DMS79 (cell line): ENCODE data around the gene TTLL9.
A peak's percentile ranks its signal among the peaks of the same experiment; 100 is the strongest.

Source experiments
- DNase-seq: peaks from one replicate; lab custom pipeline; 2025; lab: John Stamatoyannopoulos, UW

Gene TTLL9

DNA sequence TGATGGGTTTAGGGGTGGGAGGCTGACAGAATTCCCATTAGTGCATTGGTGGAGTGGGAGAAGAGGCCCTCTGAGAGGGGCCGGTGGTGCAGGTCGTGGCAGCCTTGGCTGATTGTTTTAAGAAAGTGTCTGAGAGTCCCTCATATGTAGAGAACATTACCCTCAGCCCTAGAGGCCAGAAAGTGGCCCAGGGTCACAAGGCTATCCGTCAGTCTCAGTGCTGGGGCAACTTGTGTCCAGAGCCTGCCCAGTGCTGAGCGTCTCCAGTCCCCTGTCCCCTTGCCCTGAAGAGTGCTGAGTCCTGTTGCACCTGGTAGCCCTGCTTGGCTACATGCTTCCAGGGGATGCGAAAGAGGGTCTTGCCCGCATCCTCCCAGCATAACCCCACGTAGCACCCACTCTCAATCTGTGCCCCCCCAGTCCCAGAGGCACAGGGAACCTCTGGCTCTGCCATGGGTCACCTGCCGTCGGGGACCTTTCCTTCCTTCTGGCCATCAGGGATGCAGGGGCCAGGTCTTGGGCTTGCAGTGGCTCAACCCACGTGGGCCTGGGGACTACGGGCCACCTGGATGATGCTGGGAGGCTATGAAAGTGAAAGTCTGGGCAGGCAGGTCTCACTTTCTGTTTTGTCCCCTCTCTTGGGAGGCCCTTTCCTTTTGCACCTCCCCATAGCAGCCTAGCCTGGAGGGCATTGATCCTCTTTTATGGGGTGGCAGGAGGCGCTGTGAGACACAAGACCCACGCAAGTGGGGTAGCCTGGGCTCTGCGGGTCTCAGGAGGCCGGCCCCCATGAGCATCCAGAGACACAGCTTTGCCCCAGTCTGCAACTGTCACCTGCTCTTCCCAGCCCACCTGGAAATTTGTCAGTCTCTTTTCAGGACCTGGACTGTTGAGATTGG lies 12.3 kb upstream of the TTLL9 start:
- no peak for DNase-seq

DNA sequence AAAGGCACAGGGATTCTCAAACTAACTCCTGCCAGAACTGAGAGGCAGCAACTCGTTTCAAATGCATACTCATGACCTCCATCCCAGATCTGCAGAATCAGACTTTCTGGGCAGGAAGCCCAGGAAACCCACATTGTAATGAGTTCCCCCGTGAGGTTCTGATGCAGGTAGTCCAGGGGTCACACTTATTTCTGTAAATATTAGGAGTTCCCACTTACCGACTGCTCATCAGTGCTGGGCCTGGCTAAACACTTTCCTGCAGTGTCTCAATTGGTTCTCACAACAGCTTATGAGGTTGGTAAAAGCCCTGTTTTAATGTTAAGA lies 11.7 kb upstream of the TTLL9 start:
- DNase-seq: no peak

DNA sequence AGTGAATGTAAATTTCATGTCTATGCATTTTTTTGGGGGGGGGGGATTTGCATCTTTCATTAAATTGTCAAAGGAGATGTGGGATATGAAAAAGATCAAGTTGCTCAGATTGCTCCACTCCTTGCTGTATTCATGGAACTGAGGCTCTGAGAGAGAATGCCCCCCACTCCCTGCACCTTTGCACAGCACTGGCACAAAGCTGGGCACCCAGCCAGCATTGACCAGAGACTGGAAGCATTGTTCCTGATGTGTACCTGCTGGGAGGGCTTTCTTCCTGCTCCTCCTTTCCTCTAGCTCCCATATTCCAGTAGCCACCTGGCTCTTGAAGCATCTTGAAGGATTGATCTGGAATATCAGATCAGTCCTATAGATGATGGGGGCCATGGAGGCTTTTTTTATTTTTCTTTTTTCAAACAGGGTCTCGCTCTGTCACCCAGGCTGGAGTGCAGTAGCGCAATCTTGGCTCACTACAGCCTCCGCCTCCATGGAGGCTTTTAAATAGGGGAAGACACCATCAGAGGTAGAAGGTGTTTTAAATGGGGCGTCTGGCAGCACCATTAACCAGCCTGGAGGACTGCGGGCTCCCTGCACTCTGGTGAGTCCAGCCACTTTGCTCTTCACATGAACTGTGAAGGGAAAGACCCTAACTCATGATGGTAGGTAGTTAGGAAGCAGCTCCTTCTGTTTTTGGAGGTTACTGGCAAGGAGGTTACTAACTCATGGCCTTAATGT lies 11.0 kb upstream of the TTLL9 start:
- DNase-seq: no peak

DNA sequence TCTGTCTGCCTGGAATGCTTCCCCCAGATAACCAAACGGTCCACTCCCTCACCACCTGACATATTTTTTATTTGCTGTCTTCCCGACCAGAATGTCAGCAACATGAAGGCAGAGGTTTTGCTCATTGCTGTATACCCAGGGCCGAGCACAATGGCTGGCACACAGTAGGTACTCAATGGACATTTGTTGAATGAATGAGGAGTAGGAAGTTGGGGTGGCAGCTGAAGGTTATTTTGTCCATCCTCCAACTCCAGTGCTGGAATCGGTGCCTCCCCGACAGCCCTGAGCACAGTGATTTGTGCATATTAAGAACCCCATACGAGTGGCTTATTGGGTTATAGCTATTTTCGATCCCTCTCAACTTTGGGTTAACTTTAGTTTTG lies 10.4 kb upstream of the TTLL9 start:
- DNase-seq: no peak

DNA sequence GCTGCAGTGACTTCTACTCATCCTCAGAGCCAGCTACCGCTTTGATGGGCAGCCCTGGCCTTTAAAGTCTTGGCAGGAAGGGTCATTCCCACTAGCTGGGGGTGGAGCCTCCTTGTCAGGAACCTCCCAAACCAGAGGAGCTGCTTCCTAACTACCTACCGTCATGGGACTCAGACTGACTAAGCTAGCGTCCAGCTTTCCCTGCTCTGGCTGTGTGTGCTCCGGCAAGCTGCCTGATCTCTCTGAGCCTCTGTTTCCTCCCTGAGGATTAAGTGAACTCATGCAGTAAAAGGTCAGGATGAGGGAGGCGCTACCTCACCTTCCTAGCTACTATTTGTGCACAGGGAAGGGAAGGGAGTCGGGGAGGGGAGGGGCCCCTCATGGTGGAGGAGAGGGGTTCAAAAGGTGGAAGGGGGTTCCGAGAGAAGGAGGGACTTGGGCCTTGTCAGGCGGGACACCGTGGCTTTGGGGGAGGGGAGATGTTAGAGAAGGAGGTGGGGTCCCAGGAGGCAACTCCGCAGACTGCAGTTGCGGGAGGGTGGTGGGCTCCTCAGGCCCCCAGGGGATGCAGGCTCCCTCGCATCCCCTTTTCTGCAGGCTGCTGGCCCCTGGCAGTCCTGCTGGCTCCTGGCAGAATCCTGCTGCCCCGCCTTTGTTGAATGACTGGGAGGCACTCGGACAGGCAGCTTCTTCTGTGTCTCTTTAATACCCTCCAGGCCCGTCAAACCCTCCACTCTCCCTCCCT lies 9.9 kb upstream of the TTLL9 start:
- DNase-seq: no peak

DNA sequence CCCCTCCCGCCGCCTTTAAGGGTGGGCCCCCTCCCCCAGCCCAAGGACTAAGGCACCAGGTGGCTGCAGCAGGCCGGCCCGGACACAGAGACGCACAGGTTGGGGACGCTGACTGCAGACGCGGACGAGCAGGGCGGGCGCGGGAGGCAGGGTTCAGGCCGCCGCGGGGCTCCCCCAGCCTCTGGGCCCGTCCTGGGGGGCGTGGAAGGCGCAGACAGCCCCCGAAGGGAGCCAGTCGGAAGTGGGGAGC lies 9.4 kb upstream of the TTLL9 start:
- no peak for DNase-seq

DNA sequence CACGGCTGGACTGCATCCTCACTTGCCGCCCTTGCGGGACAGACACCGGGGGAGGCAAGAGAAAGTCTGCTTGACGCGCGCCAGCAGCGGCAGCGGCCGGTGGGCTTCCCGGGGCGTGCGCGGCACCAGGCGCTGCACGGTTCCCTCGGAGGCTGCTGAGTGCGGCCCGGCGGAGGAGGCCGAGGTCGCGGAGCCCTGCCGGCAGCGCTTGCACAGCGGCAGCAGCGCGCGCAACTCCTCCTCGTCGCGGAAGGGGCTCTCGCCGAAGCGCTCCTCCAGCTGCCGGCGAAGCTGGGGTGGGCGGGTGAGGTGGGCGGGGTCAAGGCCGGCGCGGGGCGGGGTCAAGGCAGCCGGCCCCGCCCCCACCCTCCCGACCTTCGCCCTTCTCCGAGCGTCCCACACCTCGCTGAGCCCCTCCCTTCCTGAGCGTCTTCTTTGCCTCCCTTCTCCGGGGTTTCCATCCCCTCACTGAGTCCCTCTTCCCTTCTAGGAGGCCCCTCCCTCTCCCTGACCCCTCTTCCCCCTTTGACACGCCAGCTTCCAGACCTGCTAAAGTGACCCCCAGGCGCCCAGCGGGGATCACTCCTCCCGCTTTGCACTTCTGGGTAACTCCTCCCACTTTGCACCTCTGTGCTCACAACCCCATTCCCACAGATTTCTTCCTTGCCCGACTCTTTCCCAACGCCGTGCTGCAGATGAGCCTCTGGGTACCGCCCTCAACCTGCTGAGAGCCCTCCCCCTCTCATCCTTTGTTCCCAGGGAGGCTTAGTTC lies 8.9 kb upstream of the TTLL9 start:
- peak; percentile 59 for DNase-seq

DNA sequence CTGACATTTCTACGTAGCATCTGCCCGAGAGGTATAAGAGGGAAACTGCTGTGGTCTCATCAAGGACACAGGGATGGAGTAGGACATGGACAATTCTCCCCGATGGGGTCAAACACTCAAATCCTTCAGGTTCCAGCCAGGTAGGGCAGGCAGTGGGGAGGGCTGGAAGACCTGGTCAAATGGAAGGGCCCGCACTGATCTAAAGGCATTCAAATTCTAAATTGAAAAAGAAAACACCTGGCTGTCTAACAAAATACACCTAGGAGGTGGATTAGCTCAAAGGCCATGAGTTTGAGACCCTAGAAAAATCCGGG lies 8.3 kb upstream of the TTLL9 start:
- no peak for DNase-seq

DNA sequence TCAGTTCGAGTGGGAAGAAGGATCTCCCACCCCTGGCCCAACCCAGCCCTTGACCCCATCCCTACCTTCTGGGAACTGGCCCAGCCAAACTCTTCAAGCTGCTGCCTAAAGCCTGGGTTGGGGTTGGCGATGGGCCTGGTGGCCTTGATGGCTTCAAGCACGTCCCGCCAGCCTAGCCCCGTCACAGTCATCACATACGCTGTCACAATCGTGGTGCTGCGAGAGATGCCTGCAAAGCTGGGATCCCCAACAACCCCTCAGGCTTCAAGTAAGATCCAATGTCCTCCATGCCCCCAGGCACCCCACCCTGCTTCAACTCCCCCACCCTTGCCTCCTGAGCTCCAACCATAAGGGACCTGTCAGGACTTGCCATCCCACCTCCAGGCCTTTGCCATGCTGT lies 7.9 kb upstream of the TTLL9 start:
- DNase-seq: no peak

DNA sequence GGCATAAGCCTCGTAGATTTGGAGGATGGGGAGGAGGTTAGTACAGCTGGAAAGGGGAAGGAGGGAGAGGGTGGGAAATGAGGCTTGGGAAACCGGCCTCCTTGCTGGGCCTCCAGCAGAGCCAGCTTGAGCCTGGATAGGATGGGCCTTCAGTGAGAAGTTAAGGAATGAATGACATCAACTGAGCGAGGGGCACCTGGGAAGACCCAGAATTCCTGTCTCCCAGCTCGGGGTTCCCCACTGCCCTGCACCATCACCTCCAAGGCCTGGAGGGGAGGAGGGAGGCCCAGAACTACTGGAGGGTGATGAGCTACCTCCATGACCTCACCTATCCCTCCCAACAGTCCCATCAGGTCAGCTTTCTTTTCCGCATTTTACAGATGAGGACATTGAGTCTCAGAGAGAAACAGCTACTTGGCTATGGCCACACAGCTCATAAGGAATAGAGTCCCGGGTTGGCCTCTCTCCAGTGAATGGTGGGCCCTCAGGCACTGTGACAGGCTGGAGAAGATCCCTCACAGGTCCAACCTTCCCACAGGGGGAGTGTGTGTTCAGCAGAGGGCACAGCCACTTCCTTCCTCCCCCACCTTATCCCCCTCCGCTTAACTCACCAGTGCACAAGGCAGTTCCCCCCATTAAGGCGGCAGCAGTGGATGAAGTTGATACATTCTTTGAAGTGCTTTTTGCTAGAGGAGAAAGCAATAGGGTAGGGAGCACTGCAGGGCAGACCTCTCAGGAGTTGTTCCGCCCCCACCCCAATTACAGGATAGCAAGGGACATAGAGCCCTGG lies 6.9 kb upstream of the TTLL9 start:
- DNase-seq: no peak

DNA sequence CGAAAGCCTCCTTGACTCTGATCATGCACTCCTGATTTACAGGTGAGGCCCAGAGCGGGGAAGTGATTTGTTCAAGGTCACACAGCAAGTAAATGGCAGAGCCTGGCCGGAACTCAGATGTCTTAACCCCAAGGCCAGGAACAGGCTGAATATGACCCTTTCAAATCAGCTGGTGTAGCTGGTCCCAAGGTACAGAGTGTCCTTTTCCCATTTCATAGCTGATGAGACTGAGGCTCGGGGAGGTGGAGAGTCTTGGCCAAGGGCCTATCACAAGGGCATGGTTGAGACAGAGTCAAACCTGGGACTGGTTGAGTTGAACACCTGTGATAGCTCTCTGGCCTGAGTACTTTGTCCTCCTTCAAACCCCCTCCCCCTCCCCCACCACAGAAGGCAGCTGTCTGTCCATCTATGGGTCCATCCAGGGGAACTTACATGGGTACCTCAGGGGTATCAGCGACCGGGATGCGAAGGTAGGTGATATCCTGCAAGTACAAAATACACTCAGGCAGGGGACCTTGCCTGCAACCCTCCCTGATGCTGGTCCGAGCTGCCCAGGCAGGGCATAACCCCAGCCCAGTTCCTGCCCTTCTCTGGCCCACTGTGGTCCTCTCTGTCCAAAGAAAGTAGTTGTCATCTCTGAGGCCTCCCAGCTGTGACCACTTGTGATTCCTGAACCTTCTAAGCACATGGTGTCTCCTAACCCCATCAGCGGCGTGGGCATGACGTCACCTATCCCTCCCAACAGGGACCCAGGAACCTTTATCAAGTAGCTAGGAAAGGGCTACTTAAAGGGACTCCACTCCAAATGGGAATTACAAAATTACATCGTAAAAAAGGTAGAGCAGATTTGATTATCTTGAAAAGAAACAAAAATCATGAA lies 5.7 kb upstream of the TTLL9 start:
- no peak for DNase-seq

DNA sequence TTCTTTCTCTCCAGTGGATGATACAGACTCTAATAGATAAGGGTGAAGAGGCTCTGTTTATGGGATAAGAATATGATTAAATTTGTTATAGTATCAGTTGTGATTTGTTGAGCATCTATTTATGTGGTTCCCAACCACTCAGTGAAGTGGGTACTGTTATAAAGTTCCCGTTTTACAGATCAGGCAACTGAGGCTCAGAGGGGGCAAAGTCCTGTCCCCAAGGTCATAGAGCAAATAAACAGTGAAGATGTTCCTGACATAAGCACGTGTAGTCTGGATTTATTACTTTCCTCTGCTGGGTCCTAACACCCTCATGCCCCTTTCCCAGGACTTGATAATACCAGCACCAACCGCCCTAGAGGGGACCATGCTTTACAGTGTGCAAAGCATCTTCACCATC lies 4.2 kb upstream of the TTLL9 start:
- no peak for DNase-seq

DNA sequence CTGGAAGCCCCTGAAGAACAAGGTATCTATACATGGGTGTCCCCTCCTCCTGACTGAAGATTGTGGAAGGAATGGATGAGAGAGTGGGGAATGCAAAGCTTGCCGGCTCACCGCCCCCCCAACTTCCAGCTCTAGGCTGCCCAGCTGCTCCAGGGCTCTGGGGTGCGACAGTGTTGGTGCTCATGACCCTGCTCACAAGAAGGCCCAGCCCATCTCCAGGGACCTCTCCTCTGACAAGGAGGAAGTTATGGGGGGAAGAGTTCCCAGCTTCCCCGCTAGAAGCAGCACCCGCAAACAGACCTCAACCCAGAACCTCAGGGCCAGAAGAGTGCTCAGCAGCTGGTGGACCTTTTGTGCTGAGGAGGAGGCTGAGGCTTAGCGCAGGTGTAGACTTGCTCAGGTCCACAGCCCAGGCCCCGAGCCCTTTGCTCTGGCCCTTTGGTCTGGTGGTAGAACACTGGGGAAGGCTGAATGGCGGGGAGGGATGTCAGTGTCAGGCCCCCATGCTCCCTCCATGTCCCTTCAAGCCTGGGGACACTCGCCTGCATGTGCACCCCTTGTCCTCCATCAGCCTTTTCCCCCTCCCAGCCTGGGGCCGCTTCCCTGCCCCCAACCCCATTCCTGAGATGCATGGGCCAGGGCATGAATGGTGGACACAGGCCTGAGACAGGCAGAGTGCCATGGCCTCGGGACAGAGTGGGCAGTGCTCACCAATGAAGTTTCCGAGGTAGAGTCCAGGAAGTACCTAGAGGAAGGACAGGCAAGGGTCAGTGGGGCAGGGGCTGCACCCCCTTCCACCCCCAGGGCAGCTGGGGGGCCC lies 1.4 kb upstream of the TTLL9 start:
- DNase-seq: no peak

DNA sequence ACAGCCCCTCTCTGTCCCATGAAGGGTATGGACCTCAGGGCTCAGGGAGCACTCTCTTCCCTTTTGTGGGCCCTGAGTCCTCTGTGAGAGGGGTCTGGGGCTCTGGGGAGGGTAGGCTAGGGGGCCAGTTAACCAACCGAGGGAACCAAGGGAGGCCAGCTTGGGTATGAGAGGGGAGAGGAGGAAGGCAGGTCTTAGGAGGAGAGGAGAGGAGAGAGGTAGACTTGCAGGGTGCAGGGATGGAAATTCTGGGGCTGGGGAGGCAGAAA lies 827 bp upstream of the TTLL9 start:
- no peak for DNase-seq

DNA sequence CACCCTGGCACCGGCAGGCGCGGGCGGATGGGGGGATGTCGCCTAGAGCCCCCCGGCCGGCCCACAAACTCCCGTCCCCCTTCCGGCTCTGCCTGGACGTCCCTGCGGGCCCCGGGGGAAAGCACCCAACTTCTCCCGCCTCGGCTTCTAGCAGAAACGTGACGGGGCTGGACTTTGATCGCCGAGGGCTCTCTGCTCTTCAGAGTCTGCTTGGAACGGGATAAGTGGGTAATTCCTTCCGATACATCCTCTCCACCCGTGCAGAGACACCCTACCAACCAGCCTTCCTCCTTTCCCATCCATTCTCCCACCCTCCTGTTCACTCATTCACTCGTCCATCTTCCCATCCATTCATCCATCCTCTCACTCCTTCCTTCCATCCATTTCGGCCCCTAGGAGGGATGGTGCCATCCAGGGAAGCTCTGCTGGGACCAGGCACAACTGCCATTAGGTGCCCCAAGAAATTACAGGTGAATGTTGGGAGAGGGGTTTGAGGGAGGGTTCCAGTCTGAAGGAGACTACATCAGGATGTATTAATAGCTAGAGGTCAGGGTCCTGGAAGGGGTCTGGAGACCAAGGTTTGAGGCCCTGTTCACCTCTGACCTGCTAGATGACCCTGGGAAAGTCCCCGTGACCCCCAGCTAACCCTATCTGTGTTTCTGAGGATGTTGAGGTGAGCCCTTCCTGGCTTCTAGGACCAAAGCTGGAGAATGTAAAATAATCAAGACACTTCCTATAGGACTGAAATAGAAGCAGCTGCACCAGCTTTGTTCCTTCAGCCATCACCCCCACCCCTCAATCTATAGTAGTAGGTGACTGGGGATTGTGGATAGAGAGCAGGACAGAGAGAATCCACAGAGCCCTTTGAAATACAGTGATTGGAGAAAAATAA lies 538 bp downstream of the TTLL9 start:
- DNase-seq: no peak

DNA sequence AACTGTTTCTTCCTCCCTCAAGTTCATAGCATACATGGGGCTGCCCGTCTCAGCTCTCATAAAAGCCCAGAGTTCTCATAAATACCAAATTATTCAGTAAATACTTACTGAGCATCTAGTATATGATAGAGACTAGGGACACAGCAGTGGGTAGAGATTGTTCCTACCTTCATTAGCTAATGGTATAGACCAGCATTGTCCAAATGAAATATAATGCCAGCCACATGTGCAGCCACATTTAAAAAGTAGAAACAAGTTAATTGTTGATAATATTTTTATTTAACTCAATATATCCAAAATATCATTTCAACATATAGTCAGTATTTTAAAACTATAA lies 1.2 kb downstream of the TTLL9 start:
- no peak for DNase-seq

DNA sequence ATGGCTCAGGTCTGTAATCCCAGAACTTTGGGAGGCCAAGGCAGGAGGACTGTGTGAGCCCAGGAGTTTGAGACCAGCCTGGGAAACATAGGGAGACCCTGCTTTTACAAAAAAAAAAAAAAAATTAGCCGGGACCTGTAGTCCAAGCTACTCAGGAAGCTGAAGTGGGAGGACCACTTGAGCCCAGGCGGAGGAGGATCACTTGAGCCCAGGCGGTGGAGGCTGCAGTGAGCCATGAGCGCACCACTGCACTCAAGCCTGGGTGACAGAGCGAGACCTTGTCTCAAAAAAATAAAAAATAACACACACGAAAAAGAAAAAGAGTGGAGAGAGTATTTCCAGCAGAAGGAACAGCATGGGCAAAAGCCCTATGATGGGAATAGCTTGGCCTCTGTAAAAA lies 2.0 kb downstream of the TTLL9 start:
- DNase-seq: peak; percentile 76

DNA sequence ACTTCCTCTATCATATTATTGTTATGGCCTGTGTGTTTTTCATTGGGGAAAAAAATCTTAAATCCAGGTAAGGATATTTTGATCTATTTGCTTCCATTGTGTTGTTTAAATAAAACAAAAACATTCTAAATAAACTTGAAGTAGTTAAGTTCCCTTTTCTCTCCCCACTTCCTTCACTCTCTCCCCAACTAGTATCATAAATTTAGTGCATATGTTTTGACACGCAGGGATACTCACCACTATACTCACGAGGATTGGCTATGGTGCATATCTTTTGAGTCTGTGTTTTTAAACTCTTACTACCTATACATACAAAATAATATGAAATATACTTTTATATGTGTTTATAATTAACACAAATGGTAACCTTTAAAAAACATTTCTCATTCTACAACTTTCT lies 5.2 kb downstream of the TTLL9 start:
- no peak for DNase-seq

DNA sequence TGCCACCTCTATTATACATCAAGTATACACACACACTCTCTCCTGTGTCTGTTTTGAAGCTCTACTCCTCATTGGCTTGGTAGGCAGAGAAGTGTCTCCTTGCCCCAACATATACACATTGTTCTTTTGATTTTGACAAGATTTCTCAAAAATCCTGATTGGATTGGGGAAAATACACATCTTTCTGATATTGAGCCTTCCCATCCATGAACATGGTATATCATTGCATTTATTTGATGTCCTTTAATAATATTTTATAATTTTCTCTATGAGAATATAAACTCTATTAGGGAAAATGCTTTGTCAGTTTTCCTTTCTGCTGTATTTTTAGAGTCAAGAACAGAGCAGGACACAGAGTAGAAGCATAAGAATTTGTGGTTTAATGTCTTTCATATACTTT lies 7.2 kb downstream of the TTLL9 start:
- no peak for DNase-seq
